ENCODE results near the gene TENM4.

GRCh38 chr11:78965432-78965831, 475.4 kb downstream of the TENM4 start:
- TF ChIP-seq TEAD4 (IDR thresholded peaks at IDR 0.05; ENCODE audit: low read depth, low read length): no peak
- no peak for TF ChIP-seq POLR2A (IDR thresholded peaks at IDR 0.05; ENCODE audit: control extremely low read depth in 1 of 2, low read depth in 2 of 2, low read length in 2 of 2)
- no peak for TF ChIP-seq RFX5 (IDR thresholded peaks at IDR 0.05; ENCODE audit: borderline replicate concordance, low read depth, low read length)
- no peak for TF ChIP-seq SIX5 (IDR thresholded peaks at IDR 0.05; ENCODE audit: low read depth, low read length)
- TF ChIP-seq EGR1 (IDR thresholded peaks at IDR 0.05; ENCODE audit: borderline replicate concordance, low read depth, low read length): no peak
- TF ChIP-seq CTCF (IDR thresholded peaks at IDR 0.05; ENCODE audit: control extremely low read depth in 1 of 3, insufficient read depth in 1 of 3, low read depth in 1 of 3, low read length in 3 of 3): no peak
- TF ChIP-seq ZNF274 (IDR thresholded peaks at IDR 0.05; ENCODE audit: borderline replicate concordance, extremely low read depth, low read length): no peak
- no peak for TF ChIP-seq TAF1 (IDR thresholded peaks at IDR 0.05; ENCODE audit: low read depth, low read length)
- TF ChIP-seq CHD1 (IDR thresholded peaks at IDR 0.05; ENCODE audit: low read depth, low read length): no peak
- TF ChIP-seq JUND (IDR thresholded peaks at IDR 0.05; ENCODE audit: low read length): no peak
- no peak for TF ChIP-seq POU5F1 (IDR thresholded peaks at IDR 0.05; ENCODE audit: low read depth, low read length)
- TF ChIP-seq SIN3A (conservative IDR thresholded peaks at IDR 0.05 in 1 of 2, IDR thresholded peaks at IDR 0.05 in 1 of 2; ENCODE audit: low read depth in 1 of 2, low read length in 2 of 2): no peak
- TF ChIP-seq RAD21 (IDR thresholded peaks at IDR 0.05 in 1 of 2, conservative IDR thresholded peaks at IDR 0.05 in 1 of 2; ENCODE audit: low read depth in 2 of 2, low read length in 2 of 2): no peak
- TF ChIP-seq EZH2 (IDR thresholded peaks at IDR 0.05; ENCODE audit: low read depth, low read length, severe bottlenecking): no peak
